Testis (tissue), 3 donors: Measurements from ENCODE around the gene C22orf23. TPM values are rescaled to one million over a fixed set of nuclear protein-coding genes. Genes with fewer than 3 reads are reported as not detected.

ENCODE experiments used
- DNase-seq: peaks from one replicate; pipeline ENCODE4 v3.0.0-alpha.2; 2019
- H3K27ac ChIP-seq, 2 donors: fragments of 200-600 bp; sonication (generic); one replicate each; pipeline ENCODE4 v1.5.1; 2019
- H3K27me3 ChIP-seq: fragments of 200-600 bp; sonication (generic); one replicate; pipeline ENCODE4 v1.5.1; 2019
- H3K36me3 ChIP-seq: fragments of 200-600 bp; sonication (generic); one replicate; pipeline ENCODE4 v1.5.1; 2017; ENCODE audit warnings: low read depth; ENCODE audit errors: missing control alignments
- H3K4me1 ChIP-seq: fragments of 200-600 bp; sonication (generic); one replicate; pipeline ENCODE4 v1.5.1; 2019
- H3K4me3 ChIP-seq, 2 donors: fragments of 200-600 bp; sonication (generic); one replicate each; pipeline ENCODE4 v1.5.1; 2017 to 2019
- H3K9me3 ChIP-seq: fragments of 200-600 bp; sonication (generic); one replicate; pipeline ENCODE4 v1.5.1; 2017
- POLR2A ChIP-seq: fragments of 450-650 bp; IDR thresholded peaks from one replicate; pipeline ENCODE4 v1.6.1; 2017; ENCODE audit warnings: antibody characterized with exemption, mild to moderate bottlenecking, moderate library complexity
- WGBS, 2 donors: methylation state at CpG; one replicate each; pipeline ENCODE4 v1.1.5; 2018; 5-methylcytosine and 5-hydroxymethylcytosine counted together
- intact Hi-C: fragments of 100-400 bp; cut with DNase I; formaldehyde crosslinking; loops from one replicate; pipeline ENCODE4 v1.15.1; 2023; ENCODE audit warnings: low total_unique reads
- polyA plus RNA-seq: library from polyadenylated mRNA; stranded (reverse); fragments of 350-450 nt; fragmentation: Illumina TruSeq; extraction: RNeasy Lipid Tissue Mini Kit (QIAGEN cat#74804); gene quantifications from one replicate; pipeline ENCODE4 v1.2.3, GENCODE V29; 2014; ENCODE audit warnings: low read depth, low replicate concordance; ENCODE audit not compliant: insufficient read depth
- total RNA-seq, 2 donors: library from RNA; depleted of rRNA; stranded (reverse); fragments of >200 nt; gene quantifications; one replicate each; pipeline ENCODE4 v1.2.3, GENCODE V29; 2016
- TF ChIP-seq, protein P1 (sequence below), 3 experiments: fragments of 450-650 bp in 2 of 3; fragments of 200-600 bp in 1 of 3; sonication (generic) in 1 of 3; IDR thresholded peaks; one replicate each; pipeline ENCODE4 v1.5.1; 2016 to 2019; ENCODE audit warnings: antibody characterized with exemption in 3 of 3, mild to moderate bottlenecking in 2 of 3, moderate library complexity in 1 of 3

C22orf23 gene
- total and polyA plus RNA-seq, 3 donors from 2014 or later, result 50.9 to 241 (median 70.9) TPM

DNA sequence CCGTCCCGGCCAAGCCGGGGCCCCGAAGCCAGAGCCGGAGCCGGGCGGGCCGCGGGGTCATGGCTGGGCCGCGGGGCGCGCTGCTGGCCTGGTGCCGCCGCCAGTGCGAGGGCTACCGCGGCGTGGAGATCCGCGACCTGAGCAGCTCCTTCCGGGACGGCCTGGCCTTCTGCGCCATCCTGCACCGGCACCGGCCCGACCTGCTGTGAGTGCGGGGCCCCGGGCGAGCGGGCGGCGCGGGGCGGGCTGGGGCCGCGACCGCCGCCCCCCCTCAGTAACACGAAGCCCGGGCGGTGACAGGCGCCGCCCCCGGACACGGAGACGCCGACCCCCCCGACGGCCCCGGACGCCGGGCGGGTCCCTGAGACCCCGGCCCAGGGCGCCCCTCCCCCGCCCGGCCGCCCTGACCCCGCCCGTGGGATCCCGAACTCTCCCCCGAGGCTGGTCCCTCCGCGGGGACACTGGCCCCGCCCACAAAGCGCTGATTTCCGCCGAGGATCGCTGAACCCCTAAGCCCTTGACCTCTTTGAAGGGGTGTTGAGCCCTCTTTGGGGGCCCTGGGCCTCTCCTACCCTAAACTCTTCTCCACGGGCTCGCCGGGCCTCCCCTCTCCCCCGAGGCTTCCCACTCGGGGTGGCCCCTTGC lies 46.9 kb downstream of the C22orf23 start:
- H3K27me3 ChIP-seq, result no peaks in the 10 kb centered on the region
- no peaks in the 10 kb centered on the region for H3K9me3 ChIP-seq
- peaks cover 28% of the 10 kb centered on the region for H3K4me1 ChIP-seq
- intact Hi-C loops, result no loop called here
- peak overlapping the region; percentile 67 to 86 for H3K27ac ChIP-seq
- H3K36me3 ChIP-seq, result no peaks in the 10 kb centered on the region
- H3K4me3 ChIP-seq, result peak overlapping the region; percentile 64 to 72
- TF ChIP-seq, protein P1, sequence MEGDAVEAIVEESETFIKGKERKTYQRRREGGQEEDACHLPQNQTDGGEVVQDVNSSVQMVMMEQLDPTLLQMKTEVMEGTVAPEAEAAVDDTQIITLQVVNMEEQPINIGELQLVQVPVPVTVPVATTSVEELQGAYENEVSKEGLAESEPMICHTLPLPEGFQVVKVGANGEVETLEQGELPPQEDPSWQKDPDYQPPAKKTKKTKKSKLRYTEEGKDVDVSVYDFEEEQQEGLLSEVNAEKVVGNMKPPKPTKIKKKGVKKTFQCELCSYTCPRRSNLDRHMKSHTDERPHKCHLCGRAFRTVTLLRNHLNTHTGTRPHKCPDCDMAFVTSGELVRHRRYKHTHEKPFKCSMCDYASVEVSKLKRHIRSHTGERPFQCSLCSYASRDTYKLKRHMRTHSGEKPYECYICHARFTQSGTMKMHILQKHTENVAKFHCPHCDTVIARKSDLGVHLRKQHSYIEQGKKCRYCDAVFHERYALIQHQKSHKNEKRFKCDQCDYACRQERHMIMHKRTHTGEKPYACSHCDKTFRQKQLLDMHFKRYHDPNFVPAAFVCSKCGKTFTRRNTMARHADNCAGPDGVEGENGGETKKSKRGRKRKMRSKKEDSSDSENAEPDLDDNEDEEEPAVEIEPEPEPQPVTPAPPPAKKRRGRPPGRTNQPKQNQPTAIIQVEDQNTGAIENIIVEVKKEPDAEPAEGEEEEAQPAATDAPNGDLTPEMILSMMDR (IDR thresholded peaks at IDR 0.05), result no peak
- no peak for TF ChIP-seq POLR2A
- 0 to 1% methylated on average over 4 to 46 of the region's 75 CpGs for WGBS, 2 donors
- peak; percentile 24 for DNase-seq

DNA sequence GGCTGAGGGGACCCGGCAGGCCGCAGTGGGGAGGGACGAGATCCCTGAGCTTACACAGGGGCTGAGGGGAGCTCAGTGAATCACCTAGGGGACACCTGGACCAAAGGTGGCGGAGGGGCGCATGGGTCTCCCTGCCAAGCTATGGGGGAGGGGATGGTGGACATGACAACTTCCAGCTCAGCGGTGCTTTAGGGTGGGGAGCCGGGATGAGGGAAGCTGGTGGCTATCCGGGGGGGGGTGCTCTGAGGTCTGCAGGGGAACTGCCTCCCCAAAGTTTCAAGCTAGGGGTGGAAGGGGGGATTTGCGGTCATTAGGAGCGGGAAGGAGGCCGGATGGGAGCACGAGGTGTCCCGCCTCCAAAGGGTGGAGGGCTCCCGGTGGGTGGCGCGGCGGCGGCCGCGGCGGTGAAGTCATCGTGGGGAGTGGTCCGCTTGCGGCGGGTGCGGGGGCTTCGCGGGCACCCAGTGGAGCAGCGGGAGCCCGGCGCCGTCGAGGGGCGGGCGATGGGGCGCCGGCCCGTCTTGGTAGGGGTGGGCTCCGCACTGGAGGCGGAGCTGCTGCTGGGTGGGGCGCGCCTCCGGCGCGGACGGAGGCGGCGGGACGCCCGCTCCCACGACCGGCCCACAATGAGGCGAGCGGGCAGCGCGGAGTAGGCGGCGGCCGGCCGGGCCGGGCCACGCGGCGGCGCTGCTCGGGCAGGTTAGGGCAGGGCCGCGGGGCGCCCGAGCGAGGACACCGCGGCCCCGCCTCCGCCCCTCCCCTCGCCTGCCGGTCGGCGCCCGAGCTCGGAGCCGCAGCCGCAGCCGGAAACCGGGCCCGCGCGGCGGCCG lies 47.7 kb downstream of the C22orf23 start, which contains the start of gene MICALL1:
TSS of gene MICALL1 (plus strand) at position 764 of the 830 bp plus-strand sequence. CDS start 126 bp downstream, outside the sequence.
- no peaks in the 10 kb centered on the region for H3K27me3 ChIP-seq
- H3K27ac ChIP-seq, result peak within 1 kb of the TSS; percentile 67 to 86
- peak; percentile 69 for DNase-seq
- H3K9me3 ChIP-seq, result no peaks in the 10 kb centered on the region
- H3K4me3 ChIP-seq, result peak within 1 kb of the TSS; percentile 65 to 72
- no peaks in the 10 kb centered on the region for H3K36me3 ChIP-seq
- intact Hi-C loops, result no loop called here
- TF ChIP-seq, protein P1 (IDR thresholded peaks at IDR 0.05), result peak in 1 of 3 experiments; percentile 31
- TF ChIP-seq POLR2A, result no peak
- whole genome bisulfite sequencing, 2 donors, result 13 to 36% methylated on average over 8 to 27 of the region's 90 CpGs
- H3K4me1 ChIP-seq, result peaks cover 20% of the 10 kb centered on the region

DNA sequence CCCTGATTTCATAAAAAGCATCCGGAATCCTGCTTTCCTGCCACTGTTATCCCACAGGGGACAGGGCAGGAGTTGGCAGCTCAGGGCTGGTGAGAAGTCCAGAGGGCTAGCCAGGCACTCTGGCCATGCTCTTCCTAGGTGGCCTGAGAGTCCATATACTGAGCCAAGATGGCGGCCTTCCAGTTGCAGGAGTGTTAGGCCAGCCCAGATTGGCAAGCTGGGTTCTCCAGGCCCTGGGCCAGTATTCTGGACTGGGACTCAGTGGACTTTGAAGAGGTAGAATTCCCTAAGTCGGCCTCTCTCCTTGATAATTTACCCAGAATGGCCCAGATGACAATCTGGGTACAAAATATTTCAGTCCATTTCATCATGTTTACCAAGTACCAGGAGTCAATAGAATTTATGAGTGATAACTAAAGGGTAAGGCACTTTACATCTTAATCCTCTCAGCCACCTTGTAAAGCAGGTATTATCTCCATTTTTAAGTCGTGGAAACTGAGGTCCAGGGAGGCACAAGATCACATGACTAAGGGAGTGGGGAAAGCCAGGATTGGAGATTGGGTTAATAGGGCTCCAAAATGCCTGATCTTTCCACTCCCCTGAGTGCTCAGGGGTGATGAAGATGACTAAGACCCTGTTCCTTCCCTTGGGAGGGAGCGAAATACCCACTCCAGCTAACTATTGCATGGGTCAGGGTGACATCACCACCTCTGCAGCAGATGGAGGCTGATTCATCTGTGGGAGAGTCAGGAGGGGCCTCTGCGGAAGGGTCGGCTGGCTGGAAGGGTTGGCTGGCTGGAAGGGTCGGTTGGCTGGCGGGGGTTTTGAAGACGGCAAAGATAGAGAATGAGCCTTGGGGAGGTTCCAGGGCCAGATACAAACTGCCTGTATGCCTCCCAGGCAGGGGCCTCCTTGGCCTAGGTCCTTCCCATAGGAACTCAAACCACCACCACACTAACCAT lies 48.5 kb downstream of the C22orf23 start:
- TF ChIP-seq POLR2A, result no peak
- TF ChIP-seq, protein P1 (IDR thresholded peaks at IDR 0.05), result no peak
- peak overlapping the region in 1 of 2 donors; percentile 65 for H3K4me3 ChIP-seq
- H3K9me3 ChIP-seq, result no peaks in the 10 kb centered on the region
- H3K27me3 ChIP-seq, result no peaks in the 10 kb centered on the region
- no peak for DNase-seq
- peak overlapping the region in 1 of 2 donors; percentile 39 for H3K27ac ChIP-seq
- H3K36me3 ChIP-seq, result no peaks in the 10 kb centered on the region
- peaks cover 19% of the 10 kb centered on the region for H3K4me1 ChIP-seq
- intact Hi-C loops, result no loop called here
- WGBS, 2 donors, result 56 to 60% methylated on average over 10 of the region's 10 CpGs

DNA sequence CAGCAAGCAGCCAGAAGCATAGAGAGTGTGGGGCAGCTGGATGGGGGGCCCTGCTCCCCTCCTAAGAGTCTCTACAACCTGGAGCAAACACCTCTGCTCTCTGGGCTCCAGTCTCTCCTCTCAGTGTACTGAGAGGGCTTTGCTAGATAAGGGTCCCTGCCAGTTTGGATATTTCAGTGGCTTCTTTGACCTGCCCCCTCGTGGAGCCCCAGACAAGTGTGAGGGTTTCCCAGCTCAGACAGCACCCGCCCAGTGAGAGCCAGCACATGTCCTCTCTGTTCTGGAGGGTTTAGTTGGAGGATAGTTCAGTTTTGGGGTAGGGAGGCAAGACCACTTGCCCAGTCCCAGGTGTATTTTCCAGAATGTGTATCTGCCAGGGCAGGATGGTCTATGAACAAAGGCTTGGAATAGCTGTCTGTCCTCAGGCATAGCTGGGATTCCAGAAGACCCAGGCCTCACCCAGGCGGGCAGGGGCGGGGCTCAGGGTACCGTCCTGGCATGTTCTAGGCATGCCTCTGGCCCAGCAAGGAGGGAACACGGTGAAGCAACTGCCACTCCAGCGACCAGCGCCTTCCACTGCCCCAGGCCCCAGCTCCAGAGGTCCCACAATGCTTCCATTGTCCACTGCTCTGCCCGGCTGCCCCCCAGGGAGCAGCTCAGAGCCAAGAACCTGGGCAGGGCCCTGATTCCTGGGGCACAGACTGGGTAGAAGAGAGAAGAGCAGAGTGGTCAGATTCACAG lies 54.8 kb downstream of the C22orf23 start:
- H3K27ac ChIP-seq, result no peak overlapping the region
- intact Hi-C loops, result no loop called here
- 81 to 83% methylated on average over 4 to 9 of the region's 9 CpGs for WGBS, 2 donors
- no peaks in the 10 kb centered on the region for H3K36me3 ChIP-seq
- DNase-seq, result peak; percentile 67
- no peaks in the 10 kb centered on the region for H3K9me3 ChIP-seq
- TF ChIP-seq, protein P1 (IDR thresholded peaks at IDR 0.05), result no peak
- no peak for TF ChIP-seq POLR2A
- peaks cover 18% of the 10 kb centered on the region for H3K4me1 ChIP-seq
- no peaks in the 10 kb centered on the region for H3K27me3 ChIP-seq
- no peak overlapping the region for H3K4me3 ChIP-seq
